ENCODE data around the gene ARHGAP18. TPM values are rescaled to one million over a fixed set of nuclear protein-coding genes. Genes with fewer than 3 reads are reported as not detected.

The ARHGAP18 gene
- total and polyA plus RNA-seq, 2 of the 13 experiments (the other 11 are each of a cell fraction or from before 2014, with no cell fraction given): 58.2 to 115 TPM

DNA sequence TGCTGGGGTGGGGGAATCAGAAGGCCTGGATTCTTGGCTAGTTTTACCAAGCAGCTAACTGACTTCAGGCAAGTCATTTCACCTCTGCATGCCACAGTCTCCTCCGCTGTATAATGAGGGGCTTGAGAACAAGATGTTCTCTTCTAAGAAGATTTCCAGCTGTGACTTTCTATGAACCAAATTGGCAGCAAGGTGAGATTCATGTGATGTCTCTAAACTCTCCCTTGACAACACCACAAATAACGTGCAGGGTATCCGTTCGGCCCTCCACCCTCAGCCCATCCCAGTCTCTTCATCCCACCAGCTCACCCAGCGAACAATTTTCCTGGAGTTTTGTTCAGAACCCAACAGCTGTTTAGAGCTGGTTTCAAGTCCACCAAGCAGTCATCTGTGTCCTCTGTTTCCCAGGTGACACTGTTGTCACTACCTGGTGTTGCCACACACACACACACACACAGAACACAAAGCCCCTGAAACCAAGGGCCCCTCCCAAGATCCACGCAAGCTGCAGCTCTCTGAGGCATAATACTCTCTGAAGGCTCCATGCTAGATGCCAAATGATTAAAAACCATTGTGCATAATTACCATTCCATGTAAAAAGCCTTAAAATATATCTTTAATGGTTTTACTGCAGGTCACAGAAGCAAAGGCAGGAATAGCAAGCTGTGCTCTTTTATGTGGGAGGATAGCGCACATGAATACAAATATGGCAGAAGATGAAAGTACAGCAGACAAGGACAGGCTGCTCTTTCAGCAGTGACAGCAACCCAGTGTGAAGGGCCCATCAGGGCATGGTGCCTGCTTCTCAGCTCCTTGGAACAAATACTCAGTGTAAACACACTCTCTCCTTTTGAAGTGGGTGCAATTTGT lies 48.2 kb downstream of the ARHGAP18 start (continued):
- TF ChIP-seq, protein P1, sequence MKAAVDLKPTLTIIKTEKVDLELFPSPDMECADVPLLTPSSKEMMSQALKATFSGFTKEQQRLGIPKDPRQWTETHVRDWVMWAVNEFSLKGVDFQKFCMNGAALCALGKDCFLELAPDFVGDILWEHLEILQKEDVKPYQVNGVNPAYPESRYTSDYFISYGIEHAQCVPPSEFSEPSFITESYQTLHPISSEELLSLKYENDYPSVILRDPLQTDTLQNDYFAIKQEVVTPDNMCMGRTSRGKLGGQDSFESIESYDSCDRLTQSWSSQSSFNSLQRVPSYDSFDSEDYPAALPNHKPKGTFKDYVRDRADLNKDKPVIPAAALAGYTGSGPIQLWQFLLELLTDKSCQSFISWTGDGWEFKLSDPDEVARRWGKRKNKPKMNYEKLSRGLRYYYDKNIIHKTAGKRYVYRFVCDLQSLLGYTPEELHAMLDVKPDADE (CRISPR knock-in tag; IDR thresholded peaks at IDR 0.05): no peak
- no peak for TF ChIP-seq SOX6 (IDR thresholded peaks at IDR 0.05)
- TF ChIP-seq SOX6 (CRISPR knock-in tag; IDR thresholded peaks at IDR 0.05): peak; percentile 80
- no peak for TF ChIP-seq ZFP37 (CRISPR knock-in tag; IDR thresholded peaks at IDR 0.05; ENCODE audit: borderline replicate concordance)
- no peak for TF ChIP-seq HIVEP1 (CRISPR knock-in tag; IDR thresholded peaks at IDR 0.05)
- no peak for TF ChIP-seq ZFP62 (CRISPR knock-in tag; IDR thresholded peaks at IDR 0.05)
- TF ChIP-seq ZNF350 (CRISPR knock-in tag; IDR thresholded peaks at IDR 0.05; ENCODE audit: borderline replicate concordance, low read depth): peak; percentile 19; the same call in 1 of the 2 replicates
- no peak for TF ChIP-seq NFYB (CRISPR knock-in tag; IDR thresholded peaks at IDR 0.05)
- TF ChIP-seq, protein P2, sequence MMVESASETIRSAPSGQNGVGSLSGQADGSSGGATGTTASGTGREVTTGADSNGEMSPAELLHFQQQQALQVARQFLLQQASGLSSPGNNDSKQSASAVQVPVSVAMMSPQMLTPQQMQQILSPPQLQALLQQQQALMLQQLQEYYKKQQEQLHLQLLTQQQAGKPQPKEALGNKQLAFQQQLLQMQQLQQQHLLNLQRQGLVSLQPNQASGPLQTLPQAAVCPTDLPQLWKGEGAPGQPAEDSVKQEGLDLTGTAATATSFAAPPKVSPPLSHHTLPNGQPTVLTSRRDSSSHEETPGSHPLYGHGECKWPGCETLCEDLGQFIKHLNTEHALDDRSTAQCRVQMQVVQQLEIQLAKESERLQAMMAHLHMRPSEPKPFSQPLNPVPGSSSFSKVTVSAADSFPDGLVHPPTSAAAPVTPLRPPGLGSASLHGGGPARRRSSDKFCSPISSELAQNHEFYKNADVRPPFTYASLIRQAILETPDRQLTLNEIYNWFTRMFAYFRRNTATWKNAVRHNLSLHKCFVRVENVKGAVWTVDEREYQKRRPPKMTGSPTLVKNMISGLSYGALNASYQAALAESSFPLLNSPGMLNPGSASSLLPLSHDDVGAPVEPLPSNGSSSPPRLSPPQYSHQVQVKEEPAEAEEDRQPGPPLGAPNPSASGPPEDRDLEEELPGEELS (CRISPR knock-in tag; IDR thresholded peaks at IDR 0.05): no peak; the same call in 1 of the 2 replicates
- TF ChIP-seq, protein P3, sequence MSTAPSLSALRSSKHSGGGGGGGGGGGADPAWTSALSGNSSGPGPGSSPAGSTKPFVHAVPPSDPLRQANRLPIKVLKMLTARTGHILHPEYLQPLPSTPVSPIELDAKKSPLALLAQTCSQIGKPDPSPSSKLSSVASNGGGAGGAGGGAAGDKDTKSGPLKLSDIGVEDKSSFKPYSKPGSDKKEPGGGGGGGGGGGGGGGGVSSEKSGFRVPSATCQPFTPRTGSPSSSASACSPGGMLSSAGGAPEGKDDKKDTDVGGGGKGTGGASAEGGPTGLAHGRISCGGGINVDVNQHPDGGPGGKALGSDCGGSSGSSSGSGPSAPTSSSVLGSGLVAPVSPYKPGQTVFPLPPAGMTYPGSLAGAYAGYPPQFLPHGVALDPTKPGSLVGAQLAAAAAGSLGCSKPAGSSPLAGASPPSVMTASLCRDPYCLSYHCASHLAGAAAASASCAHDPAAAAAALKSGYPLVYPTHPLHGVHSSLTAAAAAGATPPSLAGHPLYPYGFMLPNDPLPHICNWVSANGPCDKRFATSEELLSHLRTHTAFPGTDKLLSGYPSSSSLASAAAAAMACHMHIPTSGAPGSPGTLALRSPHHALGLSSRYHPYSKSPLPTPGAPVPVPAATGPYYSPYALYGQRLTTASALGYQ (CRISPR knock-in tag; IDR thresholded peaks at IDR 0.05): no peak
- no peak for TF ChIP-seq ZNF160 (CRISPR knock-in tag; IDR thresholded peaks at IDR 0.05)
- TF ChIP-seq SNAI1 (CRISPR knock-in tag; IDR thresholded peaks at IDR 0.05; ENCODE audit: borderline replicate concordance): no peak
- no peak for TF ChIP-seq GATA4 (IDR thresholded peaks at IDR 0.05; ENCODE audit: borderline replicate concordance, low read depth)
- no peak for TF ChIP-seq CREB1 (IDR thresholded peaks at IDR 0.05)
- no peak for TF ChIP-seq CREB1 (CRISPR knock-in tag; IDR thresholded peaks at IDR 0.05)
- TF ChIP-seq RNF2 (conservative IDR thresholded peaks at IDR 0.05; ENCODE audit: low read depth): no peak
- TF ChIP-seq ZFP1 (CRISPR knock-in tag; IDR thresholded peaks at IDR 0.05): no peak
- TF ChIP-seq, protein P4, sequence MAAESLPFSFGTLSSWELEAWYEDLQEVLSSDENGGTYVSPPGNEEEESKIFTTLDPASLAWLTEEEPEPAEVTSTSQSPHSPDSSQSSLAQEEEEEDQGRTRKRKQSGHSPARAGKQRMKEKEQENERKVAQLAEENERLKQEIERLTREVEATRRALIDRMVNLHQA (CRISPR knock-in tag; IDR thresholded peaks at IDR 0.05): no peak
- TF ChIP-seq, protein P5, sequence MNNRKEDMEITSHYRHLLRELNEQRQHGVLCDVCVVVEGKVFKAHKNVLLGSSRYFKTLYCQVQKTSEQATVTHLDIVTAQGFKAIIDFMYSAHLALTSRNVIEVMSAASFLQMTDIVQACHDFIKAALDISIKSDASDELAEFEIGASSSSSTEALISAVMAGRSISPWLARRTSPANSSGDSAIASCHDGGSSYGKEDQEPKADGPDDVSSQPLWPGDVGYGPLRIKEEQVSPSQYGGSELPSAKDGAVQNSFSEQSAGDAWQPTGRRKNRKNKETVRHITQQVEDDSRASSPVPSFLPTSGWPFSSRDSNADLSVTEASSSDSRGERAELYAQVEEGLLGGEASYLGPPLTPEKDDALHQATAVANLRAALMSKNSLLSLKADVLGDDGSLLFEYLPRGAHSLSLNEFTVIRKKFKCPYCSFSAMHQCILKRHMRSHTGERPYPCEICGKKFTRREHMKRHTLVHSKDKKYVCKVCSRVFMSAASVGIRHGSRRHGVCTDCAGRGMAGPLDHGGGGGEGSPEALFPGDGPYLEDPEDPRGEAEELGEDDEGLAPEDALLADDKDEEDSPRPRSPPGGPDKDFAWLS (CRISPR knock-in tag; IDR thresholded peaks at IDR 0.05; ENCODE audit: borderline replicate concordance): no peak
- TF ChIP-seq ZNF747 (CRISPR knock-in tag; IDR thresholded peaks at IDR 0.05; ENCODE audit: borderline replicate concordance): no peak
- TF ChIP-seq CREM (IDR thresholded peaks at IDR 0.05): no peak; the same call in 1 of the 2 replicates
- no peak for TF ChIP-seq CREM (CRISPR knock-in tag; IDR thresholded peaks at IDR 0.05)
- no peak for TF ChIP-seq BORCS8-MEF2B (CRISPR knock-in tag; IDR thresholded peaks at IDR 0.05)
- no peak; the same call in 1 of the 2 replicates for TF ChIP-seq DMAP1 (CRISPR knock-in tag; IDR thresholded peaks at IDR 0.05)
- TF ChIP-seq SP5 (CRISPR knock-in tag; IDR thresholded peaks at IDR 0.05; ENCODE audit: borderline replicate concordance, low read depth): no peak
